ENCODE measurements around the gene ACSF3. TPM values are rescaled to one million over a fixed set of nuclear protein-coding genes. Genes with fewer than 3 reads are reported as not detected.

The ACSF3 gene
- 9.5 and 10.6 TPM in 2 replicates for total RNA-seq (2012; rRNA removed)
- 14.2 and 14.8 TPM in 2 replicates for polyA plus RNA-seq (2012; rRNA removed)
- 6.6 and 12.7 TPM in 2 replicates for polyA plus RNA-seq (2012; cell fraction: cytosol; rRNA removed)
- 22.4 and 31.0 TPM in 2 replicates for polyA plus RNA-seq (2012; cell fraction: nucleus; rRNA removed; ENCODE audit: low replicate concordance)
- percentile 67 among the genes with signal in this experiment for Bru-seq, nascent RNA
- BruChase-seq, experiment 1, labeled RNA remaining after a 6-hour chase, result percentile 71 among the genes with signal in this experiment
- BruChase-seq, experiment 2, labeled RNA remaining after a 2-hour chase, result percentile 68 among the genes with signal in this experiment
- long read RNA-seq, transcript ACSF3-218 (11 exons, 3,751 nt), result major isoform, 13 of 31 reads
- long read RNA-seq, partial matches to known transcripts, result 2 of 31 reads
- long read RNA-seq, other reads (novel, unspliced or antisense), result 12 of 31 reads

- no peaks in the 10 kb centered on the region for H3K9me3 ChIP-seq (ENCODE audit: control insufficient read depth, insufficient read depth, low read length)
- H3K56ac ChIP-seq (ENCODE audit: extremely low read depth, insufficient read depth, low read length), result peak within 1 kb of the TSS; percentile 63
- peak within 1 kb of the TSS; percentile 92 for H4K5ac ChIP-seq (ENCODE audit: low read depth, low read length)
- in situ Hi-C loops (cut with MboI; ENCODE audit: low sequenced_read_pairs), result no loop called here
- ATAC-seq (ENCODE audit: low read depth) (peak; percentile 97), DNase-seq (peak; percentile 41)
- ChIA-PET CTCF (no interaction called here), POLR2A (ENCODE audit: unreplicated experiment) (interaction anchor here (1.0 kb wide), 1 partner anchor 9 kb away, joined by 6 read pairs; no protein-coding TSS in a partner anchor)
- H2AK9ac ChIP-seq (replicated peaks; ENCODE audit: low read depth, low read length, poor library complexity), result peak within 1 kb of the TSS; percentile 35
- H2AFZ ChIP-seq (replicated peaks; ENCODE audit: low read length, poor library complexity), result peak within 1 kb of the TSS; percentile 99
- dilution Hi-C loops (cut with HindIII; ENCODE audit: low sequenced_read_pairs, unreplicated experiment), result no loop called here
- H3K9me1 ChIP-seq (ENCODE audit: insufficient read depth, low read length), result peaks cover 10% of the 10 kb centered on the region
- intact Hi-C loops (cut with micrococcal nuclease), result no loop called here
- H4K20me1 ChIP-seq (ENCODE audit: insufficient read depth, low read length), result peaks cover 7% of the 10 kb centered on the region; the same call in 1 of the 2 replicates
- no peak within 1 kb of the TSS for H2BK15ac ChIP-seq (ENCODE audit: low read depth, low read length)
- peak within 1 kb of the TSS; percentile 86 for H3K4me2 ChIP-seq (ENCODE audit: low read depth, low read length)
- H3K4me3 ChIP-seq (ENCODE audit: insufficient read depth, low read depth, low read length), result peak within 1 kb of the TSS; percentile 82
- 0 out of 2 replicates have a peak, but pooled peaks cover 2% of the 10 kb centered on the region for H3K4me1 ChIP-seq (ENCODE audit: control insufficient read depth, insufficient read depth, low read length)
- H2BK120ac ChIP-seq (ENCODE audit: low read depth, low read length), result peak within 1 kb of the TSS; percentile 66; the same call in 1 of the 2 replicates
- H3K27ac ChIP-seq (ENCODE audit: insufficient read depth, low read length), result peak within 1 kb of the TSS; percentile 63
- no TSS peak for BruUV-seq (replicated peaks)
- H3K9ac ChIP-seq (ENCODE audit: low read depth, low read length), result peak within 1 kb of the TSS; percentile 72
- H3K4ac ChIP-seq (ENCODE audit: low read depth, low read length), result peak within 1 kb of the TSS; percentile 93
- H2BK20ac ChIP-seq (ENCODE audit: low read depth, low read length), result no peak within 1 kb of the TSS
- peaks cover 23% of the 10 kb centered on the region for H3K27me3 ChIP-seq (ENCODE audit: control insufficient read depth, insufficient read depth, low read length)
- peak within 1 kb of the TSS; percentile 70 for H4K91ac ChIP-seq (ENCODE audit: insufficient read depth, low read depth, low read length)
- no peak within 1 kb of the TSS for H3K18ac ChIP-seq (ENCODE audit: low read depth, low read length)
- peak within 1 kb of the TSS; percentile 35; the same call in 1 of the 2 replicates for H3K23ac ChIP-seq (ENCODE audit: low read depth, low read length)
- peak within 1 kb of the TSS; percentile 57 for H2AK5ac ChIP-seq (ENCODE audit: low read depth, low read length)
- peak; percentile 67; the same call in 1 of the 2 replicates for TF ChIP-seq MAZ (IDR thresholded peaks at IDR 0.05; ENCODE audit: borderline replicate concordance, low read depth, low read length)
- no peak for TF ChIP-seq CHD1 (IDR thresholded peaks at IDR 0.05; ENCODE audit: low read depth, low read length)
- peak; percentile 35; the same call in 1 of the 2 replicates for TF ChIP-seq POLR2A (IDR thresholded peaks at IDR 0.05; ENCODE audit: low read depth, low read length)
- TF ChIP-seq USF2 (IDR thresholded peaks at IDR 0.05; ENCODE audit: low read depth, low read length), result no peak
- peak; percentile 42; the same call in 1 of the 2 replicates for TF ChIP-seq BHLHE40 (IDR thresholded peaks at IDR 0.05; ENCODE audit: low read depth, low read length)
- H3K79me1 ChIP-seq (ENCODE audit: low read depth in 1 of 2, low read length in 2 of 2), result peaks cover 31 to 46% of the 10 kb centered on the region in 2 experiments
- peak within 1 kb of the TSS; percentile 85 for H3K14ac ChIP-seq (replicated peaks; ENCODE audit: low read depth, low read length)
- H2BK5ac ChIP-seq (ENCODE audit: low read depth, low read length, poor library complexity, severe bottlenecking), result peak within 1 kb of the TSS; percentile 52
- 0 out of 2 replicates have a peak, but pooled peaks cover 3% of the 10 kb centered on the region for H3K36me3 ChIP-seq (ENCODE audit: control insufficient read depth, insufficient read depth, low read length)
- WGBS, 2 experiments (ENCODE audit: extremely low coverage in 2 of 2, insufficient read length in 1 of 2), result 0% methylated on average over 12 of the region's 110 CpGs; no CpG with 5 or more reads in 1 of the 2 experiments
- peak within 1 kb of the TSS; percentile 75 to 99 for H4K8ac ChIP-seq (ENCODE audit: low read depth in 2 of 2, low read length in 2 of 2)
Measured at GRCh38 chr16:89093602-89094251, at the start of gene ACSF3. TSS of gene ACSF3 (plus strand) at chr16:89093852. CDS start at chr16:89100682, 6,830 bp downstream.
